Dermis lymphatic vessel endothelial cell (primary cell): ENCODE data around the gene LIF. TPM values are rescaled to one million over a fixed set of nuclear protein-coding genes. Genes with fewer than 3 reads are reported as not detected.

Source experiments
- total RNA-seq: library from RNA; depleted of rRNA; stranded (reverse); fragments of >200 nt; gene quantifications from 2 replicates; pipeline ENCODE4 v1.2.1, GENCODE V29; 2014

Gene LIF
- total RNA-seq: 0.11 and 0.34 TPM in 2 replicates

GRCh38 chr22:30245985-30246813 lies at the start of gene LIF:
Gene LIF, minus strand, starts transcription at chr22:30246759. Its CDS starts 64 bp downstream, at chr22:30246695.

GRCh38 chr22:30289141-30289979 lies 42.8 kb upstream of the LIF start, which contains the start of gene CASTOR1:
Gene CASTOR1, minus strand, starts transcription at chr22:30289505. Its CDS starts 8 bp downstream, at chr22:30289497.

GRCh38 chr22:30266445-30267381 lies 20.2 kb upstream of the LIF start, which contains the start of gene OSM:
Gene OSM, minus strand, starts transcription at chr22:30266851. Its CDS starts 52 bp downstream, at chr22:30266799.

Other genes starting within 250 kb of the LIF start
- gene HORMAD2, start 166.3 kb downstream of the LIF start, total RNA-seq: not detected in 2 replicates
- gene OSM, start 20.1 kb upstream of the LIF start, total RNA-seq: not detected in 2 replicates
- 7.5 and 8.1 TPM in 2 replicates for gene CASTOR1, start 42.7 kb upstream of the LIF start, total RNA-seq
- gene TBC1D10A, start 80.2 kb upstream of the LIF start, total RNA-seq: 8.1 TPM in 2 replicates
- gene SF3A1, start 110.1 kb upstream of the LIF start, total RNA-seq: 15.8 and 19.6 TPM in 2 replicates
- gene CCDC157, start 110.2 kb upstream of the LIF start, total RNA-seq: 1.3 and 1.5 TPM in 2 replicates
- gene RNF215, start 140.7 kb upstream of the LIF start, total RNA-seq: 17.5 and 21.7 TPM in 2 replicates
- gene SEC14L2, start 150.3 kb upstream of the LIF start, total RNA-seq: 16.1 and 16.6 TPM in 2 replicates
- 16.6 and 17.4 TPM in 2 replicates for gene MTFP1, start 179.0 kb upstream of the LIF start, total RNA-seq
- gene SEC14L3, start 225.3 kb upstream of the LIF start, total RNA-seq: not detected in 2 replicates